Parathyroid adenoma (tissue), 2 donors: ENCODE data around the gene DIO1.
"Not testable (repeated sequence)": the region's sequence is repeated elsewhere in the genome, so short reads cannot be mapped to it uniquely, and the experiment has no call there.

Experiments
- H2AFZ ChIP-seq: fragments of 300-600 bp; sonication (generic); one replicate; pipeline ENCODE4 v1.7.0; 2017; ENCODE audit warnings: antibody characterized with exemption, mild to moderate bottlenecking
- H3K27ac ChIP-seq: fragments of 300-600 bp; sonication (generic); one replicate; pipeline ENCODE4 v1.7.0; 2017
- H3K27me3 ChIP-seq: fragments of 300-600 bp; sonication (generic); one replicate; pipeline ENCODE4 v1.7.0; 2017; ENCODE audit warnings: low read length; ENCODE audit not compliant: control insufficient read depth, insufficient read depth
- H3K36me3 ChIP-seq: fragments of 300-600 bp; sonication (generic); one replicate; pipeline ENCODE4 v1.7.0; 2017; ENCODE audit warnings: low read length; ENCODE audit not compliant: control insufficient read depth, insufficient read depth
- H3K4me1 ChIP-seq: fragments of 300-600 bp; sonication (generic); one replicate; pipeline ENCODE4 v1.7.0; 2017; ENCODE audit warnings: control low read depth
- H3K4me2 ChIP-seq: fragments of 300-600 bp; sonication (generic); one replicate; pipeline ENCODE4 v1.7.0; 2017; ENCODE audit warnings: low read length
- H3K4me3 ChIP-seq: fragments of 300-600 bp; sonication (generic); one replicate; pipeline ENCODE4 v1.7.0; 2017; ENCODE audit warnings: low read depth, low read length
- H3K79me2 ChIP-seq: fragments of 300-600 bp; sonication (generic); one replicate; pipeline ENCODE4 v1.7.0; 2017; ENCODE audit warnings: control low read depth
- H3K9ac ChIP-seq: fragments of 300-600 bp; sonication (generic); one replicate; pipeline ENCODE4 v1.7.0; 2017; ENCODE audit warnings: mild to moderate bottlenecking
- H3K9me3 ChIP-seq: fragments of 300-600 bp; sonication (generic); one replicate; pipeline ENCODE4 v1.7.0; 2017; ENCODE audit warnings: low read length; ENCODE audit not compliant: control insufficient read depth
- TF ChIP-seq, protein P1 (sequence below): fragments of 300-600 bp; sonication (generic); IDR thresholded peaks from one replicate; pipeline ENCODE4 v1.7.0; 2017; ENCODE audit warnings: antibody characterized with exemption, mild to moderate bottlenecking
- donor health status: primary hyperparathyroidism.

The DIO1 gene

GRCh38 chr1:53871773-53872484 is 22.1 kb upstream of the DIO1 start:
- no peak overlapping the region for H3K9ac ChIP-seq

DNA sequence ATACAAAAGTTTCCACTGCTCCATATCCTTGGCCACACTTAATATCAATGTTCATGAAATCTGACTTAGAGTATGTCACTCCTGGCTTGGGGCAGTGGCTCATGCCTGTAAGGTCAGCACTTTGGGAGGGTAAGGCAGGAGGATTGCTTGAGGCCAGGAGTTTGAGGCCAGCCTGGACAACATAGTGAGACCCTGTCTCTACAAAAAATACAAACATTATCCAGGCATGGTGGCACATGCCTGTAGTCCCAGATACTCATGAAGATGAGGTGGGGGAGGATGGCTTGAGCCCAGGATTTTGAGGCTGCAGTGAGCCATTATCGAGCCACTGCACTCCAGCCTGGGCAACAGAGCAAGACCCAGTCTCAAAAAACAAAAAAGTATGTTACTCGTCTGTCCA is 18.8 kb upstream of the DIO1 start:
- H3K9ac ChIP-seq, H3K4me2 ChIP-seq, H3K79me2 ChIP-seq, H3K27ac ChIP-seq, H3K36me3 ChIP-seq, H3K4me1 ChIP-seq, H3K9me3 ChIP-seq, H3K4me3 ChIP-seq, H2AFZ ChIP-seq, H3K27me3 ChIP-seq: not testable (repeated sequence)

More at GRCh38 chr1:53871773-53872484, 22.1 kb upstream of the DIO1 start:
- no peaks in the 10 kb centered on the region for H3K36me3 ChIP-seq
- H3K27me3 ChIP-seq: no peaks in the 10 kb centered on the region
- H3K79me2 ChIP-seq: no peaks in the 10 kb centered on the region
- H3K4me1 ChIP-seq: no peaks in the 10 kb centered on the region
- TF ChIP-seq, protein P1, sequence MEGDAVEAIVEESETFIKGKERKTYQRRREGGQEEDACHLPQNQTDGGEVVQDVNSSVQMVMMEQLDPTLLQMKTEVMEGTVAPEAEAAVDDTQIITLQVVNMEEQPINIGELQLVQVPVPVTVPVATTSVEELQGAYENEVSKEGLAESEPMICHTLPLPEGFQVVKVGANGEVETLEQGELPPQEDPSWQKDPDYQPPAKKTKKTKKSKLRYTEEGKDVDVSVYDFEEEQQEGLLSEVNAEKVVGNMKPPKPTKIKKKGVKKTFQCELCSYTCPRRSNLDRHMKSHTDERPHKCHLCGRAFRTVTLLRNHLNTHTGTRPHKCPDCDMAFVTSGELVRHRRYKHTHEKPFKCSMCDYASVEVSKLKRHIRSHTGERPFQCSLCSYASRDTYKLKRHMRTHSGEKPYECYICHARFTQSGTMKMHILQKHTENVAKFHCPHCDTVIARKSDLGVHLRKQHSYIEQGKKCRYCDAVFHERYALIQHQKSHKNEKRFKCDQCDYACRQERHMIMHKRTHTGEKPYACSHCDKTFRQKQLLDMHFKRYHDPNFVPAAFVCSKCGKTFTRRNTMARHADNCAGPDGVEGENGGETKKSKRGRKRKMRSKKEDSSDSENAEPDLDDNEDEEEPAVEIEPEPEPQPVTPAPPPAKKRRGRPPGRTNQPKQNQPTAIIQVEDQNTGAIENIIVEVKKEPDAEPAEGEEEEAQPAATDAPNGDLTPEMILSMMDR: no peak
- H3K4me3 ChIP-seq: no peak overlapping the region
- H3K4me2 ChIP-seq: no peak overlapping the region
- no peaks in the 10 kb centered on the region for H3K9me3 ChIP-seq
- H3K27ac ChIP-seq: no peak overlapping the region
- no peak overlapping the region for H2AFZ ChIP-seq

DNA sequence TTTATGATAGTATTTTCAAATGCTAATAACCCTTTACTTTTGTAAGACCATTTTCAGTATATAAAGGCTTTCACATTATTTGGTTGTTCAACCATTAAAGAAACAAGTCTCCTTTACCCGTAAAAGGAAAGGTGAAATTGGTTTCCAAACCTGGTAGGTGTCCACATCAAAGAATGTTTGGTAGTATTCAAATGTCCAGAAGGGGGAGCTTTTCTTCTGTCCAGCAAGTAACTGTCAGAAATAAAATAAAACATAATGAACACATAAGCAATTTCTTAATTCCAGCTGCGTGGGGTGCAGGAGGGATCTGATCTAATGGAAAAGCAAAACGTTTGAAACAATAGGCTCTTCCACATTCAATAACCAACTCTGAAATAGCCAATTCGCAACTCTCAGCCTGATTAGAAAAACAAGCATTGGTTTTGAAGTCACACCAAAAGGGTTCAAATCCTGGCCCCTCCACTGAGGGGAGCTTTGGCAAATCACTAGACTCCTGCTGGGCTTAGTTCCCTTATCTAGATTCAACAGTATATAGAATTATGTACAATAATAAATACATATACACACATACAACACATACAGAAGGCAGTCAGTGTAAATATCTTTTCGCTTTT is 15.4 kb upstream of the DIO1 start:
- Histone ChIP-seq H3K4me1 (no peaks in the 10 kb centered on the region), H3K9ac (no peak overlapping the region), H3K27ac (no peak overlapping the region), H2AFZ (no peak overlapping the region), H3K36me3 (no peaks in the 10 kb centered on the region), H3K9me3 (no peaks in the 10 kb centered on the region), H3K4me3 (no peak overlapping the region), H3K4me2 (no peak overlapping the region), H3K79me2 (no peaks in the 10 kb centered on the region), H3K27me3 (no peaks in the 10 kb centered on the region)
- TF ChIP-seq, protein P1: peak; percentile 28

- H3K27ac ChIP-seq, H2AFZ ChIP-seq, H3K4me1 ChIP-seq, H3K79me2 ChIP-seq, H3K9me3 ChIP-seq, H3K27me3 ChIP-seq, H3K4me2 ChIP-seq, H3K9ac ChIP-seq, H3K36me3 ChIP-seq, H3K4me3 ChIP-seq: not testable (repeated sequence)
Measured at GRCh38 chr1:53881853-53882252, 12.1 kb upstream of the DIO1 start.

DNA sequence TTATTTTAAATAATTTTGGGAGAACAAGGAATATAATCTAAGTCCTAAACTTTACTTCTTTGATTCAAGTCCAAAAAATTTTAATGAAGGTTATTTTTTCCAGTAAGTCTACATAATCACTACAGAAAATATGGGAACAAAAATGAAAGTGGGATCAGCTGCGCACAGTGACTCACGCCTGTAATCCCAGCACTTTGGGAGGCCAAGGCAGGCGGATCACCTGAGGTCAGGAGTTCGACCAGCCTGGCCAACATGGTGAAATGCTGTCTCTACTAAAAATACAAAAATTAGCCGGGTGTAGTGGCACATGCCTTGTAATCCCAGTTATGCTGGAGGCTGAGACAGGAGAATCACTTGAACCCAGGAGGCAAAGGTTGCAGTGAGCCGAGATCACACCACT is 10.4 kb upstream of the DIO1 start:
- not testable (repeated sequence) for H3K27ac ChIP-seq, H3K36me3 ChIP-seq, H3K4me3 ChIP-seq

DNA sequence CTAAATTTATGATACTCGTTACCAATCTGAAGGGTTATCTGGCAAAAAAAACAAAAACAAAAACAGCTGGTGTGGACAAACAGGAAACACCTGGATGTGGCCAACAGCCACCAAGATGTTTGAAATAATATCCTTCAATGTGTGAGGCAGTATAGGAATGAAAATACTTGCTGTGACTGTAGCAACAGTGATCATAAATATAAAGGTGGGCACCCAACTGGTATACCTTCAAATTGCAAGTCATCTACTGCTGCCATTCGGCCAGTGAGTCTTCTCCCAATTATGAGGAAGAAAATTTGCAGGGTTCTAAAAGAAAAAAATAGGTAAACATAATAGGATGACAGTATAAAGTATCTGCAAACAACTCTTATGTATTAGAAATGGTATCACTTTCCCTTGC is 5.3 kb upstream of the DIO1 start:
- TF ChIP-seq, protein P1: no peak
- no peaks in the 10 kb centered on the region for H3K36me3 ChIP-seq
- H3K27me3 ChIP-seq: no peaks in the 10 kb centered on the region
- peak overlapping the region; percentile 65 for H3K27ac ChIP-seq
- peak overlapping the region; percentile 96 for H3K4me3 ChIP-seq
- no peak overlapping the region for H3K9ac ChIP-seq
- peaks cover 5% of the 10 kb centered on the region for H3K4me1 ChIP-seq
- H2AFZ ChIP-seq: no peak overlapping the region
- H3K9me3 ChIP-seq: no peaks in the 10 kb centered on the region
- H3K79me2 ChIP-seq: no peaks in the 10 kb centered on the region
- peak overlapping the region; percentile 70 for H3K4me2 ChIP-seq

More for the DNA sequence above, 10.4 kb upstream of the DIO1 start:
- not testable (repeated sequence) for H3K9me3 ChIP-seq, H3K79me2 ChIP-seq, H3K9ac ChIP-seq, H3K4me2 ChIP-seq, H3K27me3 ChIP-seq, H2AFZ ChIP-seq, H3K4me1 ChIP-seq
